ENCODE data around the gene PAF1.
"Not testable (repeated sequence)": the region's sequence is repeated elsewhere in the genome, so short reads cannot be mapped to it uniquely, and the experiment has no call there.

The PAF1 gene

GRCh38 chr19:39380521-39381502, 10.1 kb downstream of the PAF1 start:
- no peak for DNase-seq

GRCh38 chr19:39379865-39380396, 11.0 kb downstream of the PAF1 start:
- DNase-seq: no peak

- DNase-seq: not testable (repeated sequence)
Measured at GRCh38 chr19:39379366-39379765, 11.5 kb downstream of the PAF1 start.

- DNase-seq: no peak
Measured at GRCh38 chr19:39377373-39378362, 13.2 kb downstream of the PAF1 start.

- no peak for DNase-seq
Measured at GRCh38 chr19:39375929-39376328, 15.0 kb downstream of the PAF1 start.

GRCh38 chr19:39372941-39373340, 18.0 kb downstream of the PAF1 start:
- no peak for DNase-seq

- DNase-seq: no peak
Measured at GRCh38 chr19:39372047-39372802, 18.7 kb downstream of the PAF1 start.

GRCh38 chr19:39370735-39371134, 20.2 kb downstream of the PAF1 start:
- DNase-seq: no peak

- DNase-seq: no peak
Measured at GRCh38 chr19:39369200-39369599, 21.7 kb downstream of the PAF1 start.

- DNase-seq: no peak
Measured at GRCh38 chr19:39365531-39365930, 25.4 kb downstream of the PAF1 start.

GRCh38 chr19:39363901-39364457, 26.9 kb downstream of the PAF1 start:
- DNase-seq: no peak

GRCh38 chr19:39362682-39363657, 27.9 kb downstream of the PAF1 start:
- no peak for DNase-seq

GRCh38 chr19:39360599-39360998, 30.3 kb downstream of the PAF1 start:
- no peak for DNase-seq

- no peak for DNase-seq
Measured at GRCh38 chr19:39359026-39359425, 31.9 kb downstream of the PAF1 start.

- DNase-seq: no peak
Measured at GRCh38 chr19:39356647-39357046, 34.3 kb downstream of the PAF1 start.

- no peak for DNase-seq
Measured at GRCh38 chr19:39356073-39356472, 34.8 kb downstream of the PAF1 start.

GRCh38 chr19:39355253-39355652, 35.7 kb downstream of the PAF1 start:
- DNase-seq: no peak

- DNase-seq: no peak
Measured at GRCh38 chr19:39352381-39353255, 38.3 kb downstream of the PAF1 start.

- no peak for DNase-seq
Measured at GRCh38 chr19:39351537-39352064, 39.3 kb downstream of the PAF1 start.
